Choroid plexus epithelial cell (primary cell): Measurements from ENCODE around the gene MLKL.
A peak's percentile ranks its signal among the peaks of the same experiment; 100 is the strongest.

Experiments
- DNase-seq: peaks from one replicate; pipeline ENCODE4 v3.0.0-alpha.2; 2010; ENCODE audit warnings: low read depth
- H3K4me3 ChIP-seq: 2 replicates; pipeline ENCODE4 v1.5.1; 2011; ENCODE audit warnings: low read depth, mild to moderate bottlenecking, control low read depth, low read length, moderate library complexity
- CTCF ChIP-seq: conservative IDR thresholded peaks from 2 replicates; pipeline ENCODE4 v1.5.1; 2011; ENCODE audit warnings: low read depth, mild to moderate bottlenecking, control low read depth, inconsistent platforms, low read length, moderate library complexity

The MLKL gene

GRCh38 chr16:74700116-74700437, 585 bp downstream of the MLKL start:
- no peak for TF ChIP-seq CTCF
- DNase-seq = peak; percentile 23
- peak overlapping the region; percentile 92 for H3K4me3 ChIP-seq

GRCh38 chr16:74699666-74700065, 996 bp downstream of the MLKL start:
- no peak for DNase-seq

GRCh38 chr16:74698222-74698621, 2.4 kb downstream of the MLKL start:
- TF ChIP-seq CTCF = no peak
- DNase-seq = peak; percentile 11
- H3K4me3 ChIP-seq = no peak overlapping the region

More at GRCh38 chr16:74699666-74700065, 996 bp downstream of the MLKL start:
- H3K4me3 ChIP-seq = peak overlapping the region; percentile 92
- no peak for TF ChIP-seq CTCF

GRCh38 chr16:74695450-74696422, 4.9 kb downstream of the MLKL start:
- H3K4me3 ChIP-seq = peak overlapping the region; percentile 63
- DNase-seq = peak; percentile 97

GRCh38 chr16:74691093-74691855, 9.4 kb downstream of the MLKL start:
- DNase-seq = peak; percentile 50
- no peak for TF ChIP-seq CTCF

More at GRCh38 chr16:74695450-74696422, 4.9 kb downstream of the MLKL start:
- TF ChIP-seq CTCF = no peak

GRCh38 chr16:74682556-74682955, 18.1 kb downstream of the MLKL start:
- no peak overlapping the region for H3K4me3 ChIP-seq
- no peak for TF ChIP-seq CTCF
- no peak for DNase-seq

More at GRCh38 chr16:74691093-74691855, 9.4 kb downstream of the MLKL start:
- H3K4me3 ChIP-seq = no peak overlapping the region
